22Rv1 (cell line): ENCODE measurements around the gene PPP1R14B.

Source experiments
- H3K27ac ChIP-seq: fragments of 450-650 bp; 2 replicates; pipeline ENCODE4 v1.5.1; 2017
- ZFX ChIP-seq: fragments of 450-650 bp; IDR thresholded peaks from 2 replicates; pipeline ENCODE4 v1.6.1; 2017; ENCODE audit warnings: antibody characterized with exemption, borderline replicate concordance
- TF ChIP-seq, protein P1 (sequence below): fragments of 450-650 bp; IDR thresholded peaks from 2 replicates; pipeline ENCODE4 v1.5.1; 2017; ENCODE audit warnings: mild to moderate bottlenecking

Gene PPP1R14B

DNA sequence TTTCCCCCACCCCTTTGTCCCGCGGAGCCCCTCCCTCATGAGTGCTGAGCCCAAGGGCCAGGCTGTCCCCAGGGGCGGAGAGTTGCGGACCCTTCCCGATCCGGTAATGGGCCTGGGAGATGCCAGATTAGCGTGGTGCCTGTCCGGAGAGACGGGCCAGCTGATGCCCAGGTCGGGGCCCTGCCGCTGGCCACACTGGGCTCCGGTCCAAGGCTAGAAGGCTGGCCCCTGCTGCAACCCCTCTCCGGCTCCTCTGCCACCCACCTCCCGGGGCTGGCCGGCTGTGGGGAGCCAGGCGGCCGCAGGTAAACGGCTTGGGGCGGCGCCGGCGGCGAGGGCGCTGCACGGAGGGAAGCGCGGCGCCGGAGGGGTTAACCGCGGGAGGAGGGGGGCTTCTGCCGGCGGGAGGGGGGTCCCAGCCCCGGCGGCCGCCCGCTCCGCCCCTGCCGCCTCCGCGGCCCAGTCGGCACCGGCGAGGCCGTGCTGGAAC, 44.6 kb upstream of the PPP1R14B start, which contains the start of gene KCNK4:
TSS of gene KCNK4 (plus strand) at position 41 of the 490 bp plus-strand sequence. CDS start 1,717 bp downstream, outside the sequence.
- TF ChIP-seq ZFX: no peak
- TF ChIP-seq, protein P1, sequence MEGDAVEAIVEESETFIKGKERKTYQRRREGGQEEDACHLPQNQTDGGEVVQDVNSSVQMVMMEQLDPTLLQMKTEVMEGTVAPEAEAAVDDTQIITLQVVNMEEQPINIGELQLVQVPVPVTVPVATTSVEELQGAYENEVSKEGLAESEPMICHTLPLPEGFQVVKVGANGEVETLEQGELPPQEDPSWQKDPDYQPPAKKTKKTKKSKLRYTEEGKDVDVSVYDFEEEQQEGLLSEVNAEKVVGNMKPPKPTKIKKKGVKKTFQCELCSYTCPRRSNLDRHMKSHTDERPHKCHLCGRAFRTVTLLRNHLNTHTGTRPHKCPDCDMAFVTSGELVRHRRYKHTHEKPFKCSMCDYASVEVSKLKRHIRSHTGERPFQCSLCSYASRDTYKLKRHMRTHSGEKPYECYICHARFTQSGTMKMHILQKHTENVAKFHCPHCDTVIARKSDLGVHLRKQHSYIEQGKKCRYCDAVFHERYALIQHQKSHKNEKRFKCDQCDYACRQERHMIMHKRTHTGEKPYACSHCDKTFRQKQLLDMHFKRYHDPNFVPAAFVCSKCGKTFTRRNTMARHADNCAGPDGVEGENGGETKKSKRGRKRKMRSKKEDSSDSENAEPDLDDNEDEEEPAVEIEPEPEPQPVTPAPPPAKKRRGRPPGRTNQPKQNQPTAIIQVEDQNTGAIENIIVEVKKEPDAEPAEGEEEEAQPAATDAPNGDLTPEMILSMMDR: no peak
- H3K27ac ChIP-seq: no peak within 1 kb of the TSS

DNA sequence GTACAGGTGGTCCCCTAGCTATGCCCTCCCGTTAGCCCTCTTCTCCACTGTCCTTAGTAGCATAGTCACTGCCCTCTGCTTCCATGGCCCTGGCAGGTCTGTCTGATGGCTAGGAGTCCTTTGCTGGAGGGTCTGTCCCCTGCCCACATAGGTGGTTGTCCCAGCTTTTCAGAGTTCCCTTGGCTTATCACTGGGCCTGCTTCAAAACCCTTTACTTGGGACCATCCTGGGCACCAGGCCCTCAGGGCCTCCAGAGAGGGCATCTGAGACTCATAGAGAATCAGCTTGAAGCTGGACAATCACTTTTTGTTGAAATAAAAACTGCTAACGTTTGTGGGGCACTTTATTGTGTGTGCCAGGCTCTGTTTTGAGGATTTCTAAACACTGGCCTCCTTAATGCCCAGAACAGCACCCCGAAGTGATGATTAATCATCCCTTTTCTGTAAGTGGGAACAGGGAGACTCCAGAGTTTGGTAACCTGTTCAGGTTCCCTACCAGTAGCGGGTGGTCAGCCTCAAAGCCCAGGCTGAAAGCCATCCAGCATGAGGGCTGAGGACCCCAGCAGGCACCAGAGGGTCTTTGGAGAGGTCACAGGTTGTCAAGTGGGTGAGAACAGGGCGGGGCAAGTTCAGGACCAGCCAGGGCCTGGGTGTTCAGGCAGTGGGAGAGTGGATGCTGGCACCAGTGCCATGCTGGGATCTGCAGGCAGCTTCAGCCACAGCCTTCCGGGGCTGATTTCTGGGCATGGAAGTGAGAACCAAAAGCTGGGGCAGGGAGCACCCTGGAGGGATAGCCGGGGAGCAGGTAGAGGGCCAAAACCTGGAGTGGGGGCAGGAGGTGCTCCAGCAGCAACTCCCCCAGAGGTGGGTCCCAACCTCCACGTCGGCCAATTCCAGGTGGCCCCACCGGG, 43.9 kb upstream of the PPP1R14B start:
- H3K27ac ChIP-seq: no peak overlapping the region
- TF ChIP-seq, protein P1: no peak
- no peak for TF ChIP-seq ZFX

DNA sequence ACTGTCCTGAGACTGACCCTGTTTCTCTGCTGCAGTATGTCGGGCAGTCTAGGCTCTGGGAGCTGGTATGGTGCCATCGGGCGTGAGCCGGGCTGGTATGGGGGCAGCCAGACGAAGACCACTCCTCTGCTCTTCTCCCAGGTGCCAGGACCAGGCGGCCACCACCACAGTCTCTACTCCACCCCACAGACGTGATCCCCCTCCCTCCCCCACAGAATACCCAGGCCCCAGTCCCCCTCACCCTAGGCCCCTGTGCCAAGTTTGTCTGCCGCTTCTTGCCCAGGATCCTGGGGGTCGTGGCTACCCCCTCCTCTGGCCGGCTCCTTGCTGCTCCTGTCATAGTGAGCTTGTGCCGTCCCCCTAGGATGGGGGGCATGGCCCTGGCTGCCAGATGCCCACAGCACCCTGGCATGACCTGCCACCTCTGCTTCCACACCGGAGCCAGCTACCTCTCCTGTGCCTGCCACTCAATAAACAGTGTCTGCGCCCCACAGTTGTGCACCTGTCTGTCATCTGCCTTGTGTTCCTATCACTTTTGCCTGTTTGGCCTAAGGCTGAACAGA, 42.3 kb upstream of the PPP1R14B start:
- TF ChIP-seq, protein P1: no peak
- no peak for TF ChIP-seq ZFX
- H3K27ac ChIP-seq: no peak overlapping the region

DNA sequence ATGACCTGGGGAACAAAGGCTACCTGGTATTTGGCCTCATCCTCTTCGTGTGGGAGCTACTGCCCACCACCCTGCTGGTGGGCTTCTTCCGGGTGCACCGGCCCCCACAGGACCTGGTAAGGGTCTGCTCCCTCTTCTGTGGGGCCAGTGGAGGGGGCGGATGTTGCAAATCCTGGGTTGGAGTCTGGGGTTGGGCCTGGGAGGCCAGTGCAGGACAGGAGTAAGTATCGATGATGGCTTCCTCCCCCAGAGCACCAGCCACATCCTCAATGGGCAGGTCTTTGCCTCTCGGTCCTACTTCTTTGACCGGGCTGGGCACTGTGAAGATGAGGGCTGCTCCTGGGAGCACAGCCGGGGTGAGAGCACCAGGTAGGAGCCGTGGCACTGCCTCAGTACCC, 41.6 kb upstream of the PPP1R14B start:
- no peak overlapping the region for H3K27ac ChIP-seq
- no peak for TF ChIP-seq ZFX
- TF ChIP-seq, protein P1: no peak

DNA sequence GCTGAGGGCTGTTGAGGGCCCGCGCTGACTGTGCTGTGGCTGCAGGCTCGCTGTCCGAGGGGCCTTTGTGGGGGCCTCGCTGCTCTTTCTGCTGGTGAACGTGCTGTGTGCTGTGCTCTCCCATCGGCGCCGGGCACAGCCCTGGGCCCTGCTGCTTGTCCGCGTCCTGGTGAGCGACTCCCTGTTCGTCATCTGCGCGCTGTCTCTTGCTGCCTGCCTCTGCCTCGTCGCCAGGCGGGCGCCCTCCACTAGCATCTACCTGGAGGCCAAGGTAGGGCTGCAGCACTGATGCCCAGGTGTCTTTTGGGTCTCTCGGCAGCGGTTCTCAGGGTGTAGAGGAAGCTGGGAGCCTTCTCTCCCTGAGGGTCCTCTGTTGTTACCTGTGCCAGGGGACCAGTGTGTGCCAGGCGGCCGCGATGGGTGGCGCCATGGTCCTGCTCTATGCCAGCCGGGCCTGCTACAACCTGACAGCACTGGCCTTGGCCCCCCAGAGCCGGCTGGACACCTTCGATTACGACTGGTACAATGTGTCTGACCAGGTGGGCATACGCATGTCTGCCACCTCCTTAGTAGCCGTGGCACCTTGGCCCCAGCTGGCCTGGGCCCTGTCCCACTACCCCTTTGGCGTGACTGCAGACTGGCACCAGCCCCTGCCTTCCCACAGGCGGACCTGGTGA, 41.1 kb upstream of the PPP1R14B start:
- no peak for TF ChIP-seq ZFX
- TF ChIP-seq, protein P1: no peak
- no peak overlapping the region for H3K27ac ChIP-seq

DNA sequence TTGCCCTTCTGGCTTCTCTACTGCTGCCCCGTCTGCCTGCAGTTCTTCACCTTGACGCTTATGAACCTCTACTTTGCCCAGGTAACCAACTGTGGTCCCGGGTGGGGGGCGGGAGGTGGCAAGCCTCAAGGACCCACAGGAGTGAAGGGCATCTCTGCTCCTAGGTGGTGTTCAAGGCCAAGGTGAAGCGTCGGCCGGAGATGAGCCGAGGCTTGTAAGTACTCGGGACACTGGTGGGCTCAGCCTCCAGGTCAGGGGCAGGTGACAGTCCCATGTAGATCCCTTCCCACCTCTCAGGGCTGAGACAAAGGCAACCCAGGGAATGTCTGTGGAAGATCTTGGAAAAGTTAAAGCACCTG, 40.0 kb upstream of the PPP1R14B start:
- H3K27ac ChIP-seq: peak overlapping the region; percentile 98
- TF ChIP-seq, protein P1: no peak
- no peak for TF ChIP-seq ZFX
